Endothelial cell of umbilical vein (primary cell): ENCODE measurements around the gene CACNA1S. TPM values are rescaled to one million over a fixed set of nuclear protein-coding genes. Genes with fewer than 3 reads are reported as not detected.

Experiments
- BruUV-seq: library from RNA; stranded (reverse); fragments of 400-500 nt; replicated peaks from 2 replicates; lab custom pipeline; 2021; lab: Mats Ljungman, UMichigan
- CTCF ChIA-PET: fragments of 300-600, 350-600 bp; sonication (Branson Sonifier 250); formaldehyde crosslinking; loops from one replicate; lab custom pipeline; 2021; ENCODE audit warnings: antibody characterized with exemption, inconsistent platforms; lab: Charles Lee
- POLR2A ChIA-PET: fragments of 300-600, 350-600 bp; sonication (Branson Sonifier 250); formaldehyde crosslinking; loops from one replicate; lab custom pipeline; 2021; ENCODE audit warnings: antibody characterized with exemption, inconsistent platforms; lab: Charles Lee
- DNase-seq: peaks from one replicate; pipeline ENCODE4 v3.0.0-alpha.2; 2011; ENCODE audit warnings: low read depth, low spot score
- FAIRE-seq: peaks from 2 replicates; lab custom pipeline; 2011; peaks lifted over from hg19 to GRCh38; lab: Jason Lieb, UNC
- H2AFZ ChIP-seq: 2 replicates; pipeline ENCODE4 v1.6.0; 2012; ENCODE audit warnings: low read depth, low read length, control low read depth, inconsistent platforms
- H3K27ac ChIP-seq: 2 replicates; pipeline ENCODE4 v1.5.1; 2011; ENCODE audit warnings: low read depth, mild to moderate bottlenecking, control low read depth, low read length, moderate library complexity; ENCODE audit not compliant: insufficient read depth
- H3K27me3 ChIP-seq, 2 experiments: 2 replicates each; pipeline versions ENCODE4 v1.6.0 to v1.6.1; 2011; ENCODE audit warnings: low read length in 2 of 2, mixed read lengths in 1 of 2; ENCODE audit not compliant: control insufficient read depth in 2 of 2, insufficient read depth in 2 of 2
- H3K36me3 ChIP-seq, 2 experiments: 2 replicates in 1 of 2; 3 replicates in 1 of 2; pipeline ENCODE4 v1.5.1; 2011; ENCODE audit warnings: low read length in 2 of 2, mild to moderate bottlenecking in 1 of 2, moderate library complexity in 1 of 2; ENCODE audit not compliant: control insufficient read depth in 2 of 2, insufficient read depth in 2 of 2; ENCODE audit errors: extremely low read depth in 1 of 2
- H3K4me1 ChIP-seq: 3 replicates; pipeline ENCODE4 v1.5.1; 2011; ENCODE audit warnings: mild to moderate bottlenecking, low read length; ENCODE audit not compliant: control insufficient read depth, insufficient read depth; ENCODE audit errors: extremely low read depth
- H3K4me2 ChIP-seq: 2 replicates; pipeline ENCODE4 v1.6.1; 2011; ENCODE audit warnings: low read length, control low read depth, mixed read lengths; ENCODE audit not compliant: insufficient read depth
- H3K4me3 ChIP-seq, 3 experiments: fragments of 200-600 bp in 1 of 3; sonication (generic), shearing (Covaris generic) in 1 of 3; replicated peaks in 1 of 3; 2 replicates each; pipeline ENCODE4 v1.5.1; 2011 to 2016; ENCODE audit warnings: control low read depth in 3 of 3, low read length in 3 of 3, mild to moderate bottlenecking in 2 of 3, inconsistent platforms in 1 of 3, low read depth in 1 of 3, moderate library complexity in 1 of 3; ENCODE audit not compliant: insufficient read depth in 1 of 3
- H3K79me2 ChIP-seq: 2 replicates; pipeline ENCODE4 v1.6.0; 2012; ENCODE audit warnings: low read length, inconsistent platforms; ENCODE audit not compliant: control insufficient read depth, insufficient read depth
- H3K9ac ChIP-seq: replicated peaks from 2 replicates; pipeline ENCODE3; 2011; ENCODE audit warnings: low read length, control low read depth; ENCODE audit not compliant: insufficient read depth; ENCODE audit errors: extremely low read depth
- H3K9me1 ChIP-seq: replicated peaks from 3 replicates; pipeline ENCODE4 v1.6.0; 2011; ENCODE audit warnings: mild to moderate bottlenecking, low read length; ENCODE audit not compliant: control insufficient read depth, insufficient read depth; ENCODE audit errors: extremely low read depth
- H3K9me3 ChIP-seq: replicated peaks from 2 replicates; pipeline ENCODE4 v1.5.1; 2012; ENCODE audit warnings: low read length, inconsistent platforms; ENCODE audit not compliant: control insufficient read depth, insufficient read depth
- H4K20me1 ChIP-seq: replicated peaks from 2 replicates; pipeline ENCODE3; 2011; ENCODE audit warnings: mild to moderate bottlenecking, low read length; ENCODE audit not compliant: control insufficient read depth, insufficient read depth; ENCODE audit errors: extremely low read depth
- EZH2 ChIP-seq: IDR thresholded peaks from 2 replicates; pipeline ENCODE4 v1.6.1; 2012; ENCODE audit warnings: borderline replicate concordance, low read depth, mild to moderate bottlenecking, moderate library complexity, low read length, inconsistent platforms; ENCODE audit not compliant: severe bottlenecking
- FOS ChIP-seq: IDR thresholded peaks from 2 replicates; pipeline ENCODE4 v1.6.1; 2011; ENCODE audit warnings: mild to moderate bottlenecking, low read length, moderate library complexity, borderline replicate concordance; ENCODE audit not compliant: insufficient read depth
- GATA2 ChIP-seq: IDR thresholded peaks from 2 replicates; pipeline ENCODE4 v1.7.0; 2011; ENCODE audit warnings: low read depth, mild to moderate bottlenecking, moderate library complexity, mixed read lengths, low read length; ENCODE audit not compliant: insufficient read length, insufficient read depth
- JUN ChIP-seq: IDR thresholded peaks from 2 replicates; pipeline ENCODE4 v1.6.1; 2011; ENCODE audit warnings: borderline replicate concordance, low read depth; ENCODE audit not compliant: insufficient read length, insufficient read depth
- MAX ChIP-seq: IDR thresholded peaks from 2 replicates; pipeline ENCODE4 v1.6.1; 2011; ENCODE audit not compliant: insufficient read depth, insufficient read length
- MYC ChIP-seq: IDR thresholded peaks from one replicate; pipeline ENCODE4 v1.6.1; 2011; ENCODE audit warnings: mild to moderate bottlenecking, low read depth, low read length
- POLR2A ChIP-seq: IDR thresholded peaks from 2 replicates; pipeline ENCODE4 v1.6.1; 2012; ENCODE audit warnings: low read depth, mild to moderate bottlenecking, control low read depth, low read length
- POLR2AphosphoS5 ChIP-seq: IDR thresholded peaks from 2 replicates; pipeline ENCODE4 v1.6.1; 2012; ENCODE audit warnings: low read depth, mild to moderate bottlenecking, control low read depth, low read length, moderate library complexity; ENCODE audit not compliant: insufficient read depth
- dilution Hi-C: fragments of 300-500 bp; cut with MboI; formaldehyde crosslinking; loops from one replicate; pipeline ENCODE4 v1.15.0; 2019; ENCODE audit warnings: low sequenced_read_pairs; ENCODE audit not compliant: extremely low pct_ligation_motif_present
- intact Hi-C: fragments of 100-400 bp; cut with micrococcal nuclease; formaldehyde crosslinking; loops from one replicate; pipeline ENCODE4 v1.10.0; 2022
- polyA plus RNA-seq, 4 experiments: library from polyadenylated mRNA; depleted of rRNA in 3 of 4; stranded (reverse) in 3 of 4; unstranded in 1 of 4; fragments of >200 nt; gene quantifications; 2 replicates each; pipeline versions ENCODE4 v1.2.1 to v1.2.3, GENCODE V29; 2011 to 2012; ENCODE audit warnings: missing spikeins in 1 of 4
- total RNA-seq: library from RNA; stranded (reverse); gene quantifications from 2 replicates; pipeline ENCODE4 v1.2.3, GENCODE V29; 2021
- TF ChIP-seq, protein P1 (sequence below), 2 donors: IDR thresholded peaks; 1 replicate in 1 of 2; 2 replicates in 1 of 2; pipeline ENCODE4 v1.5.1; 2011; ENCODE audit warnings: low read length in 2 of 2, mild to moderate bottlenecking in 2 of 2, moderate library complexity in 2 of 2, control low read depth in 1 of 2, inconsistent platforms in 1 of 2, low read depth in 1 of 2; ENCODE audit not compliant: insufficient read depth in 1 of 2; ENCODE audit errors: extremely low read depth in 1 of 2

The CACNA1S gene
- total and polyA plus RNA-seq, 2 donors (not counting 3 experiments of a cell fraction or from before 2014, with no cell fraction given): not detected

DNA sequence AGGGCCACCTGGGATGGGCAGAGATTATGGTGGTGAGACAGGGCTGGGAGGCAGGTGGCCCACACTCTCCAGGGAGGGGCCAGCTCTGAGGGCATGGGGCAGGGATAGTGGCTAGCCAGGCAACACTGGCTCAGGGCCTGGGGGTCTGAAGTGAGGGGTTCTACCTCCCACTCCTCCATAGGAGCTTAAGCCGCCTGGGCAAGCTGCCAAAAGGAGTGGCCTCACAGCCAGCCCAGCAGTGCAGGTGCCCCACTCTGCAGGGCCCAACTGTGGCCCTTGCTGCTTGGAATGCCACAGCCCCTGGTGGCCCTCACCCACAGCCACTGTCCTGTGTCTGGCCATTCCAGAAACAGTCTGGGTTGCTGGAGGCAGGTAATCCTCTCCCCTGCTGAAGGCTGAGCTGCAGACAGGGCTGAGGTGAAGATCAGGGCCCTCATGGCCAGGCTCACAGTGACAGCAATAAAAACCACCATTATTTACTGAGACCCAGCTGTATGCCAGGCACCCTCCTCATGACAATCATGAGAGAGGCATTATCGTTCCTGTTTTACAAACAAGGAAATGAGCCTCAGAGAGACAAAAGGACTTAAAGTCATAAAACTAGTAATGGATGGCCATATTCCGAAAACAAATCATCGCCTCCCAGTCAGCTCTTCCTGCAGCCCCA is 119.7 kb downstream of the CACNA1S start:
- no peak overlapping the region for H2AFZ ChIP-seq
- H3K4me3 ChIP-seq: no peak overlapping the region
- H3K4me1 ChIP-seq: no peaks in the 10 kb centered on the region
- no peaks in the 10 kb centered on the region for H3K9me3 ChIP-seq
- no peaks in the 10 kb centered on the region for H3K79me2 ChIP-seq
- no peak overlapping the region for H3K9ac ChIP-seq
- H3K9me1 ChIP-seq: no peaks in the 10 kb centered on the region
- TF ChIP-seq POLR2A: no peak
- TF ChIP-seq, protein P1, sequence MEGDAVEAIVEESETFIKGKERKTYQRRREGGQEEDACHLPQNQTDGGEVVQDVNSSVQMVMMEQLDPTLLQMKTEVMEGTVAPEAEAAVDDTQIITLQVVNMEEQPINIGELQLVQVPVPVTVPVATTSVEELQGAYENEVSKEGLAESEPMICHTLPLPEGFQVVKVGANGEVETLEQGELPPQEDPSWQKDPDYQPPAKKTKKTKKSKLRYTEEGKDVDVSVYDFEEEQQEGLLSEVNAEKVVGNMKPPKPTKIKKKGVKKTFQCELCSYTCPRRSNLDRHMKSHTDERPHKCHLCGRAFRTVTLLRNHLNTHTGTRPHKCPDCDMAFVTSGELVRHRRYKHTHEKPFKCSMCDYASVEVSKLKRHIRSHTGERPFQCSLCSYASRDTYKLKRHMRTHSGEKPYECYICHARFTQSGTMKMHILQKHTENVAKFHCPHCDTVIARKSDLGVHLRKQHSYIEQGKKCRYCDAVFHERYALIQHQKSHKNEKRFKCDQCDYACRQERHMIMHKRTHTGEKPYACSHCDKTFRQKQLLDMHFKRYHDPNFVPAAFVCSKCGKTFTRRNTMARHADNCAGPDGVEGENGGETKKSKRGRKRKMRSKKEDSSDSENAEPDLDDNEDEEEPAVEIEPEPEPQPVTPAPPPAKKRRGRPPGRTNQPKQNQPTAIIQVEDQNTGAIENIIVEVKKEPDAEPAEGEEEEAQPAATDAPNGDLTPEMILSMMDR (IDR thresholded peaks at IDR 0.05; ENCODE audit: extremely low read depth in 1 of 2, insufficient read depth in 1 of 2, low read depth in 1 of 2, low read length in 2 of 2): no peak
- TF ChIP-seq GATA2: no peak
- TF ChIP-seq MYC: no peak
- TF ChIP-seq MAX: no peak
- no peak for TF ChIP-seq FOS
- no peak for TF ChIP-seq JUN
- TF ChIP-seq EZH2: no peak
- no peak for TF ChIP-seq POLR2AphosphoS5
- no TSS peak for BruUV-seq
- ChIA-PET POLR2A (no interaction called here), CTCF (interaction anchor here (1.0 to 3.3 kb wide), 3 partner anchors 13 to 126 kb away, joined by 3 to 14 read pairs (median 7); no protein-coding TSS in a partner anchor)
- H3K4me2 ChIP-seq: no peak overlapping the region
- no peak for DNase-seq
- no peaks in the 10 kb centered on the region for H4K20me1 ChIP-seq
- no peaks in the 10 kb centered on the region for H3K36me3 ChIP-seq
- no peak for FAIRE-seq
- H3K27me3 ChIP-seq: no peaks in the 10 kb centered on the region
- intact Hi-C loops (no loop called here), dilution Hi-C loops (no loop called here)
- no peak overlapping the region for H3K27ac ChIP-seq
